GM19099 (cell line): ENCODE data around the gene MEIS3.

Source experiments
- POLR2A ChIP-seq: IDR thresholded peaks from 3 replicates; pipeline ENCODE4 v1.6.1; 2011; ENCODE audit warnings: low read depth; ENCODE audit not compliant: insufficient read length; ENCODE audit errors: extremely low read depth

The MEIS3 gene

DNA sequence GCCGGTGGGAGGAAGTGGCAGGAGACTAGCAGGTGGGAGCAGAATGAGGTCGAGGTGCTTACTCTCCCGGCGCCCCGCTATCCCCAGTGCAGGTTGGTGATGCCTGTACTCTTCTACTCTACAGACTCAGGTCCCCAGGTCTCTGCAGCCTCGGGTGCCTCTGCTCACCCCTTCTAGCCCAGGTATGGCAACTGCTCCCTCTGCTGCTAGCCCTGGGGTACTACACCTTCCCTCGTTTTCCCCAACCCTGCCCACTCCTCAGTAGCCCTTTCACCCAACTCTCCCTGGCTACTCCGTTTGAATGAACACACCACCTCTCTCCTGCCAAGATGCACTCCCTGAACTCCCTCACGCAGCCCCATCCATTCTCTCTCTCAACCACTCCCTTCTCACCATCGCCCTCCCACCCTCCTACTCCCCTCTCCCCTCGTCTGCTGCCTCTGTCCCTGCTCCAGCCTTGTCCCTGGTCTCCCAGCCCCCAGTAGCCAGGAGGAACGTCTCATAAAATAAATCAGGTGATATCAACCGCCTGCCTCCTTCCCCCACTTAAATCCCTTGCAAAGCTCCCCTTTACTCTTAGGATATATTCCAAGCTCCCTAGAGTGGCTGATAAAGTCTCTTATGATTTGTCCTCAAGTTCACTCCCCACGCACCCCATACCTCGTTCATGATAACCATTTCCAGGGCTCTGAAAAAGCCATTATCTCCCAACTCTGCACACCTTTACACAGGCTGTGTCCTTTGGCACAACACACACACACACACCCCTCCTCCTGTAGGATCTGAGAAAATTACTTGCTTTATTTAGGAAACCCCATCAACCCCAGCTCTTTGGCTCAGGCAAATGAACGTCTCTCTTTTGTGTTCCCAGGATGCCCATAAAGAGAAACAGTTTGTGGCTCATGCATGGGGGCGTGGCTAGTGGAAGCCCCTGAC lies 8.2 kb upstream of the MEIS3 start:
- no peak for TF ChIP-seq POLR2A

DNA sequence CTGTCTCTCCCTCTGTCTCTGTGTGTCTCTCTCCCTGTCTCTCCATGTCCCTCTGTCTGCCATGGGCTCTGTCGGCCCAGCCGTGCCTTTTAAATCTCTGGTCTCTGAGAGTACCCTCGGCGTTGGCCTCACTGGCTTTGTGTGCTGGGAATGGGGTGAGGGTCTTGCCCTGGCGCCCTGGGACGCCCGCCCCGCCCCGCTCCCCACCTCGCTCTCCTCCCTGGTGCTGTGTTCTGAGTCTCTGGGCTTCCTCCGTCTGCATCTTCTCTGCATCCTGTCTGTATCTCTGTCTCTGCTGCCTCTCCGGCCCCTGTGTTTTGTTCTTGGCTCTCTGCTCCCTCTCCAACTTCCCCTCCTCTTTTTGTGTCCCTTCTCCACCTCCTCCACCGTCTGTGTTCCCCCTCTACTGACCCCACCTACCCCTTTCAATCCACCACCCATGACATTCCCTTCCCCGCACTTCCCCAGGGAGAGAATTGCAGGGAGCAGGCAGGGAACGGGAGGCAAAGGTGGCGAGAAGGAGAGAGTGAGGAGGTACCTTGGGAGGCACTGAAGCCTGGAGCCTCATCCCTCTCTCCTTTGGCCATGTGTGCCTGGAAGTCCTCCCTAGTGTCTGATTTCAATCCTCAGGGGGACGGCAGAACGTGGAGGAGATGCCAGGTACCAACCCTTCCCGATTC lies 4.0 kb upstream of the MEIS3 start:
- TF ChIP-seq POLR2A: no peak

DNA sequence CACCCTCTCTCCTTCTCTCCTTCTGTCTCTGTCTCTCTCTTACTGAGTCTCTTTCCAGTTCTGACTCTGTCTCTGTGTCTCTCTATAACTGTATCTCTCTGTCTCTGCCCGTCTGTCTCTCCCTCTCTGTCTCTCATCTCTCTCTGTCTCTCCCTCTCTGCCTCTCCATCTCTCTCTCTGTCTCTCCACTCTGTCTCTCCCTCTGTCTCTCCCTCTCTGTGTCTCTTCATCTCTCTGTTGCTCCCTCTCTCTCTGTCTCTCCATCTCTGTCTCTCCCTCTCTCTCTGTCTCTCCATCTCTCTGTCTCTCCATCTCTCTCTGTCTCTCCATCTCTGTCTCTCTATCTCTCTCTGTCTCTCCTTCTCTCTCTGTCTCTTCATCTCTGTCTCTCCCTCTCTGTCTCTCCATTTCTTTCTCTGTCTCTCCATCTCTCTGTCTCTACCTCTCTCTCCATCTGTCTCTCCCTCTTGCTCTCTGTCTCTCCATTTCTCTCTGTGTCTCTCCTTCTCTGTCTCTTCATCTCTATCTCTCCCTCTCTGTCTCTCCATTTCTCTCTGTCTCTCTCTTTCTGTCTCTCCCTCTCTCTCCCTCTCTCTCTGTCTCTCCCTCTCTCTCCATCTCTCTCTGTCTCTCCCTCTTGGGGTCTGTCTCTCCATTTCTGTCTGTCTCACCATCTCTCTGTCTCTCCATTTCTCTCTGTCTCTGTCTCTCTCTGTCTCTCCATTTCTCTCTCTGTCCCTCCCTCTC lies 3.3 kb upstream of the MEIS3 start:
- TF ChIP-seq POLR2A: no peak

DNA sequence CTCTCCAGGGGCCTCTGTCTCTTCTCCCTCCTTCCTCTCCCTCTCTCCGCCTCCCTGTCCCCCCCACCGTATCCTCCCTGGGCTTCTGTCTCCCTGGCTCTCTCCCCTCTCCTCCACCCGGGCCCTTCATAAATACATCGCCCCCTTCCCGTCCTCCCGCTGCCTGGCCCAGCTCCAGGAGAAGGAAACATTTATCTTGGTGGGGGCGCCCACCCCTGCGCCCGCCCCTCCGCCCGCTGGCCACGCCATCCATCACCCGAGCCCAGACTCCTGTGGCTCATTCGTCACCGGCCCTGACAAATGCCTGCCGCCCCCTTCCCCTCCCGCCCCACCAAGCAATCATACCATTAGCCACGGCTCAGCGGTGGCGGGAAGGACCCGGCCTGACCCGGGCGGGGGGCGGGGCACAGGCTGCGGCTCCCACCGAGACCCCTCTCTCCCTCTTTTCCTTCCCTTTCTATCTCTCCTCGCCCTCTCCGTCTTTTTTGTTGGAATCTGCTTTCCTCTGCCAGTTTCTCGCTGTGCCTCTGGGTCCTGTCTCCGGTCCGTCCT lies 2.6 kb upstream of the MEIS3 start:
- no peak for TF ChIP-seq POLR2A

DNA sequence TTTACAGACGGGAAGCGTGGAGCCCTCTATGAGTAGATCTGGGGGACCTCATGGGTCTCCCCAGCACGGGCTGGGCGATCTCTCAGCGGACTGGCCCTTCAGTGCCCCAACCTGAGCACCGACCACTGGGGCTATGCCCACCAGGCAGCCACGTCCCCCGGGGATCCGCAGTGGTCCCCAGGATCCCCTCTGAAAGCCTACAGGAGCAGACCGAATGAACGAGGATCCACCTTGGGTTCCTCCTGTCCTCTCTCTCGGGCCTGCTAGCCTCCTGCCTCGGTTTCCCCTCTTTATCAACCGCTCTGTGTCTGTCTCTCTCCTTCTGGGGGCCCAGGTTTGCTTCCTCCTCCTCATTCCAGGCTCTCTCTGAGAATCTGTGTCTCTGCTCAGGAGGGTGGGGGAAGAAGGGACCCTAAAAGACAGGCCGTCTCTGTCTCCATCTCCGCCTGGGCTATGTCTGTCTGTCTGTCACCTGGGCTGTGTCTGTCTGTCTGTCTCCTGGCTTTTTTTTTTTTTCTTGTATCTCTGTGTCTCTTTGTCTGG lies 2.0 kb upstream of the MEIS3 start:
- TF ChIP-seq POLR2A: no peak

DNA sequence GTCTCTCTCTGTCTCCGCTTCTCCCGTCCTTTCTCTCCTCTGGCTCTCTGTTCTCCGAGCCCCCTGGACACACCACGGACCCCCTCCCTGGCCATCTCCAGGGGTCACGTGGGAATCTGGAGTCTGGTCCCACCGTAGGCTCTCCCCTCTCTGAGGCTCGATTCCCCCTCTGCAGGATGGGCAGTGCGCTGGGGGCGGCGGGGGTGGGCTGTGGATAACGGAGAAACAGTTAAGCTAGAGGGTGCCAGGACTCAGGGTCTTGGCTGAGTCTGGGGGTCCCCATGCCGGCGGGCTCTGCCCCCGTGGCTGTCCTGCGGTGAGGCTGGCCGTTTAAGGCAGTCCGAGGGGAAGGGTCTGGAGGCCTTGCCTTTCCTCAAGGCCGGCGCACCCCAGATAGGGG lies 462 bp upstream of the MEIS3 start:
- TF ChIP-seq POLR2A: no peak

DNA sequence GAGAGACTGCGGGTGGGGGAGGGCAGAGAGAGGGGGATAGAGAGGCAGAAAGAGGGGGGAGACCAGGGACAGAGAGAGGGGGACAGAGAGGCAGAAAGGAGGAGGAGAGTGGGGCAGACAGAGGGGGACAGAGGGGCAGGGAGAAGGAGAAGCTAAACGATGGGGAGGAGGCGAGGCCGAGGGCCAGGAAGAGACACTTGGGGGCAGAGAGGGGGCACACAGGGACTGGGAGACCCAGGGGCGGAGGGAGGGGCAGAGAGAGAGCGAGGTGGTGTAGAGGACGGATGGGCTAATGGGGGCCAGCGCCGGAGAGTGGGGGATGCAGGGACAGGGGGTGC lies 666 bp downstream of the MEIS3 start:
- no peak for TF ChIP-seq POLR2A

DNA sequence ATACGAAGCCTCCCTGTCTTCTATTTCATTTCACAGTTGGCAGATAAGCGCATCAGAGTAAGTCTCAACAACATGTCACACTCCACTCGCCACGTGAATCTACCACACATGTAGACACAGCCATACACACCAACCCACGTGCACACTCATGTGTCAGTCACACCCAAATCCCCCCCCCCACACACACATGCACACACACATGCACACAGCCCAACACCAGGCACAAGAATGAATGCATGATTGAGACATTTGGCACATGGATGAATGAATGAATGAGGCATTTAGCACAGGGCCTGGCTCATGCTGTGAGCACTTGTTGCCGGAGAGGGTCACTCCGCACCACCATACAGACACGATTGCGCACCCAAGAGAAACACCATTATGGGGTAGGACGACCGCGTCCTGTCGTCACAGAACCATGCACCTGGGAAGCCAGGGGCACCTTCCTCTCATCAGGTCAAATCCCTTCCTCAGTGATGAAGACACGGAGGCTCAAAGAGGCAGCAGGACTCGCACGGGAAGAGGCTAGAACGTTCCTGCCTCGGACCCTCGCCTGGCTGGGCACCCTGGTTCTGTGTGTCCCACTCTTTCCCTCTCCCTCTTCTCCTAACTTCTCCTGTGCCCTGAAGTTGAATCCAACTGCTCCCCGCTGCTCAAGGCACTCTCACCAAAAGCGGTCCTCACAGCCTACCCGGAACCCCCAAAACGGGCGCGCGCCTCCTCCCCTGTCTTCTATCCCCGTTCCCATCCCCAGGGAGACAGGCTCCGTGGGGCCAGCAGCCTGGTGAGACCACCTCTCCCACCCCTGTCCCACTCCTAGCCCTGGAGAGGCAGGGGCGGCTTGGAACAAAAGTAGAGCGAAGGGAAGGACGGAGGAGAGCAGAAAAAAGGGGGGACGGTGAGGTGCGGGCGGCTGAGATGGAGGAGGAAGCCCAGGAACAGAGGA lies 1.3 kb downstream of the MEIS3 start:
- TF ChIP-seq POLR2A: no peak

DNA sequence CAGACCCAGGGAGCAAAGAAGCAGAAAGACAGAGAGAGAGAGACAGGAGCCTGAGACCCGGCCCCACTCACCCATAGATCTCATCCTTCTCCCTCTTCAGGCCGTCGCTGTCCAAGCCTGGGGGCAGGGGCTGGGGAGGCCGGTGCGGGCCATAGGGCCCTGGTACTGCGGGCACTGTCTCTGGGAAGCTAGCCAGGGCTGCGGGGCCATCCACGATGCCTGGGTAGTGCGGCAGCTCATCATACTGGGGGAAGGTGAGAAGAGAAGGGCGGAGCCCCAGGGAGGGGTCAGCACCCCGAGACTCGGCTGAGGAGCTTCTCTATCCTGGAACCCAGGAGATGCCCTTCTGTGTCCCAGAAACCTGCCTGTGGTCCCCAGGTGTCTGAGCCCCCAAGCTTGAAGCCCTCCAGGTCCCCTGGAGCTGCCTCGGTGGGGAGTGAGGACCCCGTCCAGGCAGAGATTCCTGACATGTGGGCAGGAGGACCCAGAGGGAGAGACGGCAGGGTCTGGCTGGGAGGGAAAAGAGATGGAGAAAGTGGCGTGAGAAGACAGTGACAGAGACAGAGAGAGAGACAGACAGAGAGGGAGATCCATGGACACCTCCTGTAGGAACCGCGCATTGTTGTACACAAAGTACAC lies 2.1 kb downstream of the MEIS3 start:
- TF ChIP-seq POLR2A: no peak

DNA sequence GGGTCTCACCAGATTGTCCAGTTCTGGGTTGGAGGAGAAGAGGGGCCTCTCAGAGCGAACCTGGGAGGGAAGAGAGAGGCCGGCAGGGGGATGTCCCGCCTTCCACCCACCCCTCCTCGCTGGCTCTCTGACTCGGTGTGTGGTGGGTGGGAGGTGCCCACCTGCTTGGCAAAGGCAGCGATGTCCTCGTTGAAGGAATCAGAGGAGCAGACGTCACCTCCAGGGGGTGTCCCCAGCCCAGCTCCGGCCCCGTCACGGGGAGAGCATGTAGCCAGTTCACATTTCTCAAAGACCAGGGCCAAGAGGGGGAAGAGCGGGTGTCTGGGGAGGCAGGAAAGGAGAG lies 2.7 kb downstream of the MEIS3 start:
- no peak for TF ChIP-seq POLR2A

DNA sequence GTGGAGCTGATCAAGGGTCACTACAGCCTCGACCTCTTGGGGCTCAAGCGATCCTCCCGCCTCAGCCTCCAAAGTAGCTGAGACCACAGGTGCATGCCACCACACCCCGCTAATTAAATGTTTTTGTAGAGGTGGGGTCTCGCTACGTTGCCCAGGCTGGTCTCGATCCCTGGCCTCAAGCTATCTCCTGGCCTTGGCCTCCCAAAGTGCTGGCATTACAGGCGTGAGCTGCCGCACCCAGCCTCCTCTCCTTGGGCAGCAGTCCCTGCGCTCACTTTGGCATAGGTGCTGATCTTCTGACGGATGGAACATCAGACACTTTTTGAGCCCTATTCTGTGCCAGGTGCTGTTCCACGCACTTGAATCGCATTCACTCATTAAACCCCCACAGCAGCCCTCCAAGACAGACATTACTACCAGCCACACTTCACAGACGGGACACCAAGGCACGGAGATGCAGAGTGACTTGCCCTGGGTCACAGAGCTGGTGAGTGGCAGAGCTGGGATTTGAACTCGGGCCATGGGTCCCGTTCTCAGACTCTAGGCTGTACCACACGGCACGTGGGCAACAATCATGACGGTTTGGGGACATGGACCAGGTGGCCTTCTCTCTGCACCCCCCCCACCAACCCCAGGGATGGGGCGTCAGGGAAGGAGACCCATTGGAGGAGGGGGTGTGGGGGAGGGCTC lies 3.2 kb downstream of the MEIS3 start:
- TF ChIP-seq POLR2A: no peak

DNA sequence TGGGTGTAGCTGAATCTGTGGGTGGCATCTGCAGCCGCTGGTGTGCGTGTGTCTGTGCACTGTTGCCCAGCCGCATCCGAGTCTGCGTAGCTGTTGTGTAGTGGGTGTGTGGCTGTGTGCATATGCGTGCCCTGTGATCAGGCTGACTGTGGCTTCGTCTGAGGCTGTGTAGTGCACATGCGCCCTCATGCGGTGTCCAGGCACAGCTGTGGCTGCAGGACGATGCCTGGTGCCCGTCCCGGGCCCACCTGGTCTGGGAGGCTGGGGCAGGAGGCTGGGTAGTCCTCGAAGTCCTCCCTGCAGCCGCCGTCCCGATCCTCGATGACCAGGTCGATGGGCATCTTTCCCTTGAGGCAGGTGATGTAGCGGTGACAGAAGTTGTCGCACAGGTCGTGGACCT lies 4.9 kb downstream of the MEIS3 start:
- no peak for TF ChIP-seq POLR2A

DNA sequence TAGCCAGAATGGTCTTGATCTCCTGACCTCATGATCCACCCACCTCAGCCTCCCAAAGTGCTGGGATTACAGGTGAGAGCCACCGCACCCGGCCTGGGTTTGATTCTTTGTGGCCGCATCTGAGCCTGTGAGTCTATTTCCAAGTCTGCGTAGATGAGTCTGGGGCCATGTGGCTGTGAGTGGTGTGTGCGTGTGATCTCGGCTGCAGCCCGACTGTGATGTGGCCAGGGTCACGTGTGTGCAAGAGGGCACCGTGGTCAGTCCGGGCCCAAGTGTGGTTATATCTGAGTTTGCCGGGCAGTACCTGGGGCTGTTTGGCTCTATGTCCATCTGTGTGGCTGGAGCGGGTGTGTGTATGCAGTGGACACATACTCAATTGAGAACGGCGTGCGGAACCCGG lies 5.4 kb downstream of the MEIS3 start:
- TF ChIP-seq POLR2A: no peak
